VCaP (cell line): ENCODE results near the gene FAM204A.
A peak's percentile ranks its signal among the peaks of the same experiment; 100 is the strongest.

Experiments
- H3K27ac ChIP-seq: fragments of 450-650 bp; 2 replicates; pipeline ENCODE4 v1.5.1; 2017
- TF ChIP-seq, protein P1 (sequence below): fragments of 450-650 bp; conservative IDR thresholded peaks from 2 replicates; pipeline ENCODE4 v1.5.1; 2017; ENCODE audit warnings: mild to moderate bottlenecking, moderate library complexity

Gene FAM204A

GRCh38 chr10:118314882-118315281, 27.2 kb downstream of the FAM204A start:
- H3K27ac ChIP-seq, result no peak overlapping the region
- TF ChIP-seq, protein P1, sequence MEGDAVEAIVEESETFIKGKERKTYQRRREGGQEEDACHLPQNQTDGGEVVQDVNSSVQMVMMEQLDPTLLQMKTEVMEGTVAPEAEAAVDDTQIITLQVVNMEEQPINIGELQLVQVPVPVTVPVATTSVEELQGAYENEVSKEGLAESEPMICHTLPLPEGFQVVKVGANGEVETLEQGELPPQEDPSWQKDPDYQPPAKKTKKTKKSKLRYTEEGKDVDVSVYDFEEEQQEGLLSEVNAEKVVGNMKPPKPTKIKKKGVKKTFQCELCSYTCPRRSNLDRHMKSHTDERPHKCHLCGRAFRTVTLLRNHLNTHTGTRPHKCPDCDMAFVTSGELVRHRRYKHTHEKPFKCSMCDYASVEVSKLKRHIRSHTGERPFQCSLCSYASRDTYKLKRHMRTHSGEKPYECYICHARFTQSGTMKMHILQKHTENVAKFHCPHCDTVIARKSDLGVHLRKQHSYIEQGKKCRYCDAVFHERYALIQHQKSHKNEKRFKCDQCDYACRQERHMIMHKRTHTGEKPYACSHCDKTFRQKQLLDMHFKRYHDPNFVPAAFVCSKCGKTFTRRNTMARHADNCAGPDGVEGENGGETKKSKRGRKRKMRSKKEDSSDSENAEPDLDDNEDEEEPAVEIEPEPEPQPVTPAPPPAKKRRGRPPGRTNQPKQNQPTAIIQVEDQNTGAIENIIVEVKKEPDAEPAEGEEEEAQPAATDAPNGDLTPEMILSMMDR, result no peak

- TF ChIP-seq, protein P1, result no peak
- no peak overlapping the region for H3K27ac ChIP-seq
Observed at GRCh38 chr10:118311505-118311904, 30.6 kb downstream of the FAM204A start.

GRCh38 chr10:118310822-118311221, 31.3 kb downstream of the FAM204A start:
- TF ChIP-seq, protein P1, result no peak
- H3K27ac ChIP-seq, result peak overlapping the region; percentile 5; the same call in 1 of the 2 replicates

- TF ChIP-seq, protein P1, result no peak
- H3K27ac ChIP-seq, result peak overlapping the region; percentile 7; the same call in 1 of the 2 replicates
Observed at GRCh38 chr10:118309911-118310310, 32.2 kb downstream of the FAM204A start.

- TF ChIP-seq, protein P1, result no peak; the same call in 1 of the 2 replicates
- no peak overlapping the region; the same call in 1 of the 2 replicates for H3K27ac ChIP-seq
Observed at GRCh38 chr10:118308664-118309063, 33.5 kb downstream of the FAM204A start.

- TF ChIP-seq, protein P1, result no peak
- no peak overlapping the region for H3K27ac ChIP-seq
Observed at GRCh38 chr10:118307859-118308258, 34.3 kb downstream of the FAM204A start.

DNA sequence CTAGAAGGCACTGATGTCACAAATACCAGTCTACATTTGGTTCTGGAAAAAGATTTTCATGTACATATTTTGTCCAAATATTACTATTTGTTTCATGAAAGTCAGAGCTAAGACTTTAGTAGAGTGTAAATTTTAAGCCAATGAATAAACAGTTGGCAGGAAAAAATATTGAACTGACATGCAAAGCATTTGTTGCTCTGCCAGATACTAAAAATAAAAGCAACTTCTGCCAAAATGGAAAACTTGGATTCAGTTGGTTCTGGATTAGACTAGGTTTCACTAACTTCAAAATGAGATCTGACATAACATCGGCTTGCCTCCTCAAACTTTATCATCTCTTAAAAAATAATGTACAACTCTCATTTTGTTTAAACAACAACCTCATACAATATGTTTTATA, 34.9 kb downstream of the FAM204A start:
- H3K27ac ChIP-seq, result no peak overlapping the region
- TF ChIP-seq, protein P1, result no peak
